Muscle layer of duodenum (tissue), 2 donors: ENCODE measurements around the gene HMGCS1.
"Not testable (repeated sequence)": the region's sequence is repeated elsewhere in the genome, so short reads cannot be mapped to it uniquely, and the experiment has no call there.

Source experiments
- H3K27ac ChIP-seq: one replicate; pipeline ENCODE4 v1.7.0; 2013; ENCODE audit warnings: mild to moderate bottlenecking, low read length
- H3K27me3 ChIP-seq: one replicate; pipeline ENCODE4 v1.7.0; 2013; ENCODE audit warnings: low read depth, mild to moderate bottlenecking, control low read depth, low read length
- H3K36me3 ChIP-seq, 2 donors: one replicate each; pipeline ENCODE4 v1.7.0; 2013; ENCODE audit warnings: low read length in 2 of 2, control low read depth in 1 of 2, mild to moderate bottlenecking in 1 of 2; ENCODE audit not compliant: insufficient read depth in 2 of 2, control insufficient read depth in 1 of 2
- H3K4me1 ChIP-seq, 2 donors: one replicate each; pipeline ENCODE4 v1.7.0; 2013; ENCODE audit warnings: low read length in 2 of 2, mild to moderate bottlenecking in 2 of 2, control low read depth in 1 of 2, moderate library complexity in 1 of 2; ENCODE audit not compliant: insufficient read depth in 2 of 2, control insufficient read depth in 1 of 2
- H3K4me3 ChIP-seq, 2 donors: one replicate each; pipeline ENCODE4 v1.7.0; 2013; ENCODE audit warnings: low read length in 2 of 2, low read depth in 1 of 2, mild to moderate bottlenecking in 1 of 2
- H3K9me3 ChIP-seq, 2 donors: one replicate each; pipeline ENCODE4 v1.7.0; 2013; ENCODE audit warnings: low read length in 2 of 2, control low read depth in 1 of 2, mild to moderate bottlenecking in 1 of 2; ENCODE audit not compliant: control insufficient read depth in 1 of 2
- donor health status: healthy.

Gene HMGCS1

DNA sequence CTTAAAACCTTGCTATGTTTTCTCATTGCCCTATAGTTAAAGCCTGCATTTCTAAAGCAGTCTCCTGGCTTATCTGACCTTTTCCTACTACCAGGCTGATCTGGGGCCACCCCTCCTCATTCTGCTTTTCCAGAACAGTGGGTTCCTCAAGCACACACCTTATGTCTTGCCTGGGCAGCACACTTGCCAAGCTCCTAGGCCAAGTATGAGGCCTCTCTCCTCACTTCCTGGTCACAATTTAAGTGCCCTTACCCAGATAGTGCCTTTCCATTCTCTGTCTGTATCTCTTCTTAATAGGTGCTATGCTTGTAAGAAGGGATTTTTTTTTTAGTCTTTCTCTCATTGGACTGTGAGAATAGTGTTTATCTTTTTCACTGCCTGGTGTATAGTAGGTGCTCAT, 39.7 kb downstream of the HMGCS1 start:
- Histone ChIP-seq H3K27ac (no peak overlapping the region), H3K27me3 (no peaks in the 10 kb centered on the region), H3K4me3 (no peak overlapping the region), H3K36me3 (no peaks in the 10 kb centered on the region), H3K4me1 (no peaks in the 10 kb centered on the region), H3K9me3 (peaks cover 0 to 6% of the 10 kb centered on the region in 2 donors)

DNA sequence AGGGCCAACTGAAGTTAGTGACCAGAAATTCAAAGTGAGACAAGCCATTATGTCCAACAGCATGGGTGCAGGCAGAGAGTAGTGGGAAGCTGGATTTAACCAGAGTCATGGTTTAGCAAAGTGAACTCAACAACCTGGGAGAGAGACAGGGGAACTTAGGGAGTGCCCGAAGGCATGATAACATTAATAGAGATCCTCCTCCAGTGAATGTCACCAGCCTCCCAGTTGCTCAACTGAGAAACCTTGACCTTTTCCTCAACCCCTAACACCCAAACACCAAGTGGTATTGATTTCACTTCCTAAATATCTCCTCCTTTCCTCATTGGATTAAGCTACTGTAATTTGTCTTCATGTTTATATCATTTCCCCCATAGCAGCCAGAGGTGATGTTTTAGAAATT, 42.6 kb downstream of the HMGCS1 start:
- Histone ChIP-seq H3K27me3 (no peaks in the 10 kb centered on the region), H3K36me3 (no peaks in the 10 kb centered on the region), H3K4me3 (no peak overlapping the region), H3K9me3 (peaks cover 0 to 10% of the 10 kb centered on the region in 2 donors), H3K27ac (no peak overlapping the region), H3K4me1 (no peaks in the 10 kb centered on the region)

DNA sequence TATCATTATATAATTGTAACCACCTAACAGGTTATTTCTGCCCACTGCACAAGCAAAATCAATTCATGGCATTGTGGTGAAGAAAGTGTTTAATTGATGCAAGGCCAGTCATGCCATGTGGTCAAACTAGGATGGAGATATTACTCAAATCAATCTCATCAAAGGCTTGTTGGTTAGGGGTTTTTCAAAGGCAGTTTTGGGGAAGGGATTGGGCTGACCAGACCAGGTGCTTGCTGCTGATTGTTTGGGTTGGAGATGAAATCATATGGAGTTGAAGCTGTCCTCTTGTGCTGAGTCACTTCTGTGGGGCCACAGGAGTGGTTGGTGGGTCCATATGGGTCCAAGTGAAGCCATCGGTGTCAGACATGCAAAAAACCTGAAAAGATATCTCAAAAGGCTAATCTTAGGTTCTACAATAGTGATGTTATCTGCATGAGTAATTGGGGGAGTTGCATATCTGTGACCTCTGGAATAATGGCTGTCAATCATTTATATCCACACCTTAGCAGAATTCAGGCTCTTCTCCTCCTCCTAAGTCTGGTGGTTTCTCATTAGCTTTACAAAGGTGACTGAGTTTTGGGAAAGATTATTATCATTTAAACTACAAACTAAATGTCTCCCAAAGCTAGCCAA, 44.9 kb downstream of the HMGCS1 start:
- Histone ChIP-seq H3K36me3 (no peaks in the 10 kb centered on the region), H3K4me3 (no peak overlapping the region), H3K27ac (no peak overlapping the region), H3K27me3 (no peaks in the 10 kb centered on the region), H3K4me1 (no peaks in the 10 kb centered on the region), H3K9me3 (peaks cover 0 to 10% of the 10 kb centered on the region in 2 donors)

DNA sequence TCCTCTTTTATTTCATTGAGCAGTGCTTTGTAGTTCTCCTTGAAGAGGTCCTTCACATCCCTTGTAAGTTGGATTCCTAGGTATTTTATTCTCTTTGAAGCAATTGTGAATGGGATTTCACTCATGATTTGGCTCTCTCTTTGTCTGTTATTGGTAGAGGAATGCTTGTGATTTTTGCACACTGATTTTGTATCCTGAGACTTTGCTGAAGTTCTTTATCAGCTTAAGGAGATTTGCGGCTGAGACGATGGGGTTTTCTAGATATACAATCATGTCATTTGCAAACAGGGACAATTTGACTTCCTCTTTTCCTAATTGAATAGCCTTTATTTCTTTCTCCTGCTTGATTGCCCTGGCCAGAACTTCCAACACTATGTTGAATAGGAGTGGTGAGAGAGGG, 50.9 kb downstream of the HMGCS1 start:
- H3K4me3 ChIP-seq, H3K27ac ChIP-seq, H3K36me3 ChIP-seq, H3K4me1 ChIP-seq, H3K27me3 ChIP-seq, H3K9me3 ChIP-seq: not testable (repeated sequence)

DNA sequence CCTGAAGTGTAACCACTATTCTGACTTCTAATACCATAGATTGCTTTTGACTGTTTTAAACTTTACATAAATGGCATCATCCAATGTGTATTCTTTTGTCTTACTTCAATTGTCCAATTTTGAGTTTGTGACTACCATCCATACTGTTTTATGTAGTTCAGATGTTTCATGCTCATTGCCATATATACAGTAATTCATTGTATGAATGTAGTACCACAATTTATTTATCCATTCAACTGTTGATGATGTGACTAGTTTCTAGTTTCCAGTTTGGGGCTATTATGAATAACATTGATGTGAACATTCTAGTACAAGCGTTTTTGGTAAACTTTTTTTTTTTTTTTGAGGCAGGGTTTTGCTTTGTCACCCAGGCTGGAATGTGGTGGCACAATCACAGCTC, 55.1 kb downstream of the HMGCS1 start:
- no peaks in the 10 kb centered on the region for H3K9me3 ChIP-seq
- no peaks in the 10 kb centered on the region for H3K4me1 ChIP-seq
- no peak overlapping the region for H3K27ac ChIP-seq
- no peaks in the 10 kb centered on the region for H3K36me3 ChIP-seq
- no peak overlapping the region for H3K4me3 ChIP-seq
- no peaks in the 10 kb centered on the region for H3K27me3 ChIP-seq

DNA sequence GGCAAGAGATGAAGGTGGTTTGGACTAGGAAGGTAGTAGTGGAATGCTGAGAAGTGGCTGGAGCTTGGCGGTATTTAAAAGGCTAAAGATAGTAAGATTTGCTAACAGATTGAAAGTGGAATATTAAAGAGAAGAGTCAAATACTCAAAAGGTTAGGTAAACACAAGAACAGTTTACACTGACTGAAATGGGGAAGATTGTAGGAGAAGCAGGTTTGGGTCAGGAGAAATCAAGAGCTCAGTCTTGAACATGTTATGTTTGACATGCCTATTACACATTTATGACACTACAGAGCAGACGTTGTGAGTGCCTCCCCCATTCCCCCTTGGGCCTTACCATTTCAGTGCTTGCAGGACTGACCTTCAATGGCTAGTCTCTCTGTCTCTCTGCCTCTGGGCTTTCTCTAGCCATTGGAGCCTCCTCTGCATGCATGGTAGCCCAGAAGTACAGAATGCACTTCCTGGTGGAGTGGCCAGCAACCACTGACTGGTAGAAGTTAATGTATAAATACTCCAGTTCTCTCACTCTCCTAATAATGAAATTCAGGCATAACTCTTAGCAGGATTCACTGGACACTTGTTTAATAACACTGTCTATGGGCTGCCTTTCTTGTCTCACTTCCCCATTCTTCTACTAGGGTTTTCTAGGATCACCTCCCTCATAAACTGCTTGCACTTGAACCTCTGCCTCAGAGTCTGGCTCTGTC, 56.8 kb downstream of the HMGCS1 start:
- H3K4me3 ChIP-seq, result no peak overlapping the region
- no peak overlapping the region for H3K27ac ChIP-seq
- no peaks in the 10 kb centered on the region for H3K36me3 ChIP-seq
- H3K4me1 ChIP-seq, result no peaks in the 10 kb centered on the region
- no peaks in the 10 kb centered on the region for H3K27me3 ChIP-seq
- no peaks in the 10 kb centered on the region for H3K9me3 ChIP-seq

DNA sequence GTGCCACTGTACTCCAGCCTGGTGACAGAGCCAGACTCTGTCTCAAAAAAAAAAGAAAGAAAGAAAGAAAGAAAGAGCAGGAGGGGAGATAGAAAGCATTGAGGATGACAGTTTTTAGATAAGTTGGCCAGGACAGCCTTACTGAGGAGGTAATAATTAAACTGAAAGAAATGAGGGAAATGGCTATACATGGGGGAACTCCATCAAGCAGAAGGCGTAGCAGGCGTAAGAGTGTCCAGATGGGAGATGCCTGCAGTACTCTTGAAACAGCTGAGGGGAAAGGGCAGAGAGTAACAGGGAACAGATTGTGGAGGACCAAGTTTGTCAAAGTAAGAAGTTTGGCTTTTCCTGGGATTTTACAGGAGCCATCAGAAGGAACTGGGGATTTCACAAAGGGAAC, 57.5 kb downstream of the HMGCS1 start:
- Histone ChIP-seq H3K9me3 (no peaks in the 10 kb centered on the region), H3K36me3 (no peaks in the 10 kb centered on the region), H3K27me3 (no peaks in the 10 kb centered on the region), H3K27ac (no peak overlapping the region), H3K4me3 (no peak overlapping the region), H3K4me1 (no peaks in the 10 kb centered on the region)

DNA sequence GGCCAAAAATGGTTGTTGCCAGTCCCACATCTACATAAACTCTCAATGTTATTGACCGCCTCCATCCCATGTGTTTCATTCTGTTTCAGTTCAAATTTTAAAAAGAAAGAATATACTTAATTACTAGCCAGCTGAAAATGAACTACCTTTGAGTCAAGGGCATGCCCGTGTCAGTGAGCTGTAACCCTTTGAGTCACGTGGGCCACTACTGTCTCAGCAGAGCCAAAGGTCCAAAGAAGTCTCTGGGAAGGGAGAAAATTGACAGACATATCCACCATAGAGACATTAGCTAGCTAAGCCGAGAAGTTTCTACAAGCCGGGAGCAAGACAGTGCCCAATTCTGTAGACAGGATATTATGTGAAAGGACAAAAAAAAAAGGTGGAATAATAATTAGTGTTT, 61.5 kb downstream of the HMGCS1 start:
- Histone ChIP-seq H3K9me3 (no peaks in the 10 kb centered on the region), H3K27ac (no peak overlapping the region), H3K4me3 (no peak overlapping the region), H3K4me1 (no peaks in the 10 kb centered on the region), H3K27me3 (no peaks in the 10 kb centered on the region), H3K36me3 (no peaks in the 10 kb centered on the region)

DNA sequence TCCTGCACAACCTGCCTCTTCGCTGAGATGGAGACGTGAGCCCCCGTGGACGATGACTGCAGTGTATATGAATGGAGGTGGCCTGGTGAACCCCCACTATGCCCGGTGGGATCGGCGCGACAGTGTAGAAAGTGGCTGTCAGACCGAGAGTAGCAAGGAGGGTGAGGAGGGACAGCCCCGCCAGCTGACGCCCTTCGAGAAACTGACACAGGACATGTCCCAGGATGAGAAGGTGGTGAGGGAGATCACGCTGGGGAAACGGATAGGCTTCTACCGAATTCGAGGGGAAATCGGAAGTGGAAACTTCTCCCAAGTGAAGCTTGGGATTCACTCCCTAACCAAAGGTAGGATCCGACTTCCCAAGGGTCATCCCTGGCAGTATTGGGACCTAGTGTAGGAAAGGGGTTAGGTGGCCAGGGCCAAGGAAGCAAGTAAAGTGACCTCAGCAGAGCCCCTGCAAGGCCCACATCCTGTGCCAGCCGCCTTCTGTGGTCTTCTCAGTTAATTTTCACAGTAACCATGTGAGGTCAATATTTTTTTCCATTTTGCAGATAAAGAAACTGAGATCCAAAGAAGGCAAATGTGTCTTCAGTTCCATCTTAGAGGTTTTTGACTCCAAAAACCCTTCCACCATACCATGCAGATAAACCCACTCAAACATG, 67.4 kb downstream of the HMGCS1 start:
- H3K27me3 ChIP-seq, result no peaks in the 10 kb centered on the region
- no peaks in the 10 kb centered on the region for H3K4me1 ChIP-seq
- no peak overlapping the region for H3K4me3 ChIP-seq
- H3K36me3 ChIP-seq, result peaks cover 0 to 5% of the 10 kb centered on the region in 2 donors
- H3K27ac ChIP-seq, result no peak overlapping the region
- no peaks in the 10 kb centered on the region for H3K9me3 ChIP-seq

DNA sequence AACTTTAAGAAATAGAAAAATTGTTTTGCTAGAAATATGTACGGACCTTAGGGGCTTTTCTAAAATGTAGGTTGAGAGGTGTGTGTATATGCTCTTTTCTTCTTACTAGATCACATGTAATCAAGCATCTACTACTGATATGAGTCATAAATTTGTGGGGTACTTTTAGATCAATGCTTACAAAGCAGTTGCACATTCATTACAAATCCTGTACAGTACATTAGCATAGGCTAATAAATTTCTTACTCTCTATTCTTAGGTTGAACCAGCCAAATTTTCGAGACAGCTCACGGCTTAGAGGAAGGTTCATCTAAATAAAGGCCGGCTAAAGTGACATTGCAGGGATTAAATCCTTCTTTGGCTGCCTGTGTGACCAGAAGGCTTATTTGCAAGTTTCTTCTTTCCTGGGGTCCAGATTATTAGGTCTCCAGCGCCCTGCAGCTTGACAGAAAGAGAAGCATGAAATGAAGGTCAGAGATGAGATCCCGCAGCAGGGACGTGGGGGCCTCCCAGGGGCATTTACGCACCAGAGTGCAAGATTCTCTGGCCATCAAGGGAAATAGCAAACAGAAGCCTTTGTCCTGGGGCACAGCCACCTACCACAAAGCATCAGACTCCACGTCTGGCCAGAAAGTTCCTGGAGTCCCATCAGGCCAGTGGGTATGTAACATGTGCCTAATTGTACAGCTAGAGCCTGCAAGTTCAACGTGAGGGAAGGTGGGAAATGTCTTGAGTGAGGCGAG, 68.2 kb downstream of the HMGCS1 start:
- Histone ChIP-seq H3K9me3 (no peaks in the 10 kb centered on the region), H3K4me3 (no peak overlapping the region), H3K4me1 (no peaks in the 10 kb centered on the region), H3K27me3 (no peaks in the 10 kb centered on the region), H3K27ac (no peak overlapping the region), H3K36me3 (peaks cover 0 to 5% of the 10 kb centered on the region in 2 donors)

DNA sequence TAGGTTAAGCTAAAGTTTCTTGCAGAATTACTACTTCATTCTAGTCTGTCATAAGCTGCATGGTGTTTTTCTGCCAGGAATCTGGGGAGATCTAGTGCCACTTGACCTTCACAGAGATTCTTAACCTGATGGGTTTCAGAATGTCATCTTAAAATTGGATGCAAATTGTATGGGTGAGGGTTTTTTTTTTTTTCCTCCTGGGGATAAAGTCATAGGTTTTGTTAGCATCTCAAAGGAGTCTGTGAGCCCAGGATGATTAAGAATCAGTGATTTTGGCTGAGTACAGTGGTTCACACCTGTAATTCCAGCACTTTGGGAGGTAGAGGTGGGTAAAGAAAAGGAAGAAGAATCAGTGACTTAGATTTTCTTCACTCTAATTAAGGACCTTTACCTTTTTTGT, 69.9 kb downstream of the HMGCS1 start:
- Histone ChIP-seq H3K9me3 (no peaks in the 10 kb centered on the region), H3K27me3 (no peaks in the 10 kb centered on the region), H3K4me1 (no peaks in the 10 kb centered on the region), H3K36me3 (peaks cover 0 to 5% of the 10 kb centered on the region in 2 donors), H3K27ac (no peak overlapping the region), H3K4me3 (no peak overlapping the region)
